ENCODE data around the gene TAS1R3.

Gene TAS1R3

DNA sequence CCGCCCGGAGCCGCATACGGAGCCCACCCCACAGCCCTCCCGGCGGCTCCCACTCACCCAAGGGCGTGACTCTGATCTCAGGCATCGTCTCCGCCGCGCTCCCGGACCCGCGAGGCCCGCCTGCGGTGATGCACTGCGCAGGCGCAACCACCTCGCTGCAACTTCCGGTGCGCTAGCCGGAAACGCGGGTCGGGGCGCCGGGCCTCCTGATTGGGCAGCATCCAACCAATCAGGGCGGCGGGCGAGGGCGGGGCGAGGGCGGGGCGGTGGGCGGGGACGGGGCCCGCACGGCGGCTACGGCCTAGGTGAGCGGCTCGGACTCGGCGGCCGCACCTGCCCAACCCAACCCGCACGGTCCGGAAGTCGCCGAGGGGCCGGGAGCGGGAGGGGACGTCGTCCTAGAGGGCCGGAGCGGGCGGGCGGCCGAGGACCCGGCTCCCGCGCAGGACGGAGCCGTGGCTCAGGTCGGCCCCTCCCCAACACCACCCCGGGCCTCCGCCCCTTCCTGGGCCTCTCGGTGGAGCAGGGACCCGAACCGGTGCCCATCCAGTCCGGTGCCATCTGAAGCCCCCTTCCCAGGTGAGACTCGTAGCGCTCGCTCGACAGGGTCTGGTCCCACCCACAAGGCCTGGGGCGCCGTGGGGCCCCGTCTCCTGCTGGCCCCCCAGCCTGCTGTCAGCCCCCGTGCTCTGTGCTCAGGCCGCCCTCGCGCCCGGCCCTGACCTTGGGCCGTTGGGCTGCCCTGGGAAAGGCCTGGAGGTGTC lies 6.4 kb upstream of the TAS1R3 start, which contains the start of the genes CPTP and INTS11:
Gene CPTP, plus strand, starts transcription at position 279 of the 764 bp plus-strand sequence. CDS start 2,109 bp downstream, outside the sequence.
Gene INTS11, minus strand, starts transcription at position 137 of the 764 bp plus-strand sequence. Its CDS starts 52 bp downstream, at position 85.
- Histone ChIP-seq H3K9ac (ENCODE audit: low read depth in 1 of 2, low read length in 2 of 2) (peak within 1 kb of the TSS; percentile 93 to 95), H3K27ac (ENCODE audit: low read depth in 2 of 2, low read length in 2 of 2) (peak within 1 kb of the TSS; percentile 91 to 93), H3K27me3 (ENCODE audit: control insufficient read depth in 2 of 2, insufficient read depth in 2 of 2, low read length in 2 of 2) (no peaks in the 10 kb centered on the region), H3K9me3 (ENCODE audit: control insufficient read depth in 2 of 2, low read length in 2 of 2) (no peaks in the 10 kb centered on the region), H3K4me3 (ENCODE audit: low read length in 2 of 2) (peak within 1 kb of the TSS; percentile 81 to 93), H3K36me3 (ENCODE audit: control insufficient read depth in 2 of 2, insufficient read depth in 2 of 2, low read length in 2 of 2) (peaks cover 7 to 10% of the 10 kb centered on the region in 2 donors), H3K4me1 (ENCODE audit: control insufficient read depth in 2 of 2, insufficient read depth in 2 of 2, low read length in 2 of 2) (peaks cover 20 to 25% of the 10 kb centered on the region in 2 donors)

DNA sequence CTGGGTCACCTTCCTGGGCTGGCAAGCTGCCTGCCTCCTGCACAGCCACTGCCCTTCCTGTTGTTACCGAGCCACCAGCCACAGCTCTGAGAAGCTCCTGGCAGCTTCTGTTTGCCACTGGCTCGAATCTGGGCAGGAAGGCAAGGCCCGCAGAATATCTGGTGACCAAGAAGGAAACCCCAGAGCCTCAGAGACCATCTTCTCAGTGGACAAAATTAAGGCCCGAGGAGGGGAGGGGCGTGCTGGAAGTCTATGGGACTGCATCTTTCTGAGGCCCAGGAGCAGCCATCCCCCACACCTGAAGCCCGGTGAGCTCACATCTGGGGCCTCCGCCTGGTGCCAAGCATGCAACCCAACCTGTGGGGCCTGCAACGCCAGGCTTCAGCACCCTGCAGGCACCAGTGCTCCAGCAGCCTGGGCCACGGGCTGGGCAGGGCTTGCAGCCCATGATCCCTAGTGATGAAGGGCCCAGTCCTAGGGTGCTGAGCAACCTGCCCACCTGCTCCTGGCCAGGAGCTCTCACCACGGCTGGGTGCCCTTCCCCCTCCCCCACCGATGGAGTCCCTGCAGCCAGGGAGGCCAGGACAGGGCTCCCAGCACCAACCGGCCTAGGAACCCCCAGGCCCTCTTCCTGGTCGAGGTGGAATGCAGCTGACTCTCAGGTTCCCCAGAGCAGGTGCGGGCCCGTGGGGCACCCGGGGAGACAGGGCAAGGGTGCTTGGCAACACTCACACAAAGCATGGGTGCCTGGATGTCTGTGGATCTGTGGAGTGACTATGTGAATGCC lies 5.6 kb upstream of the TAS1R3 start:
- Histone ChIP-seq H3K36me3 (ENCODE audit: control insufficient read depth in 2 of 2, insufficient read depth in 2 of 2, low read length in 2 of 2) (peaks cover 2 to 10% of the 10 kb centered on the region in 2 donors), H3K9me3 (ENCODE audit: control insufficient read depth in 2 of 2, low read length in 2 of 2) (no peaks in the 10 kb centered on the region), H3K9ac (ENCODE audit: low read depth in 1 of 2, low read length in 2 of 2) (peak overlapping the region; percentile 93 to 95), H3K4me3 (ENCODE audit: low read length in 2 of 2) (peak overlapping the region; percentile 81 to 93), H3K27me3 (ENCODE audit: control insufficient read depth in 2 of 2, insufficient read depth in 2 of 2, low read length in 2 of 2) (no peaks in the 10 kb centered on the region), H3K4me1 (ENCODE audit: control insufficient read depth in 2 of 2, insufficient read depth in 2 of 2, low read length in 2 of 2) (peaks cover 20 to 26% of the 10 kb centered on the region in 2 donors), H3K27ac (ENCODE audit: low read depth in 2 of 2, low read length in 2 of 2) (peak overlapping the region; percentile 91 to 93)

DNA sequence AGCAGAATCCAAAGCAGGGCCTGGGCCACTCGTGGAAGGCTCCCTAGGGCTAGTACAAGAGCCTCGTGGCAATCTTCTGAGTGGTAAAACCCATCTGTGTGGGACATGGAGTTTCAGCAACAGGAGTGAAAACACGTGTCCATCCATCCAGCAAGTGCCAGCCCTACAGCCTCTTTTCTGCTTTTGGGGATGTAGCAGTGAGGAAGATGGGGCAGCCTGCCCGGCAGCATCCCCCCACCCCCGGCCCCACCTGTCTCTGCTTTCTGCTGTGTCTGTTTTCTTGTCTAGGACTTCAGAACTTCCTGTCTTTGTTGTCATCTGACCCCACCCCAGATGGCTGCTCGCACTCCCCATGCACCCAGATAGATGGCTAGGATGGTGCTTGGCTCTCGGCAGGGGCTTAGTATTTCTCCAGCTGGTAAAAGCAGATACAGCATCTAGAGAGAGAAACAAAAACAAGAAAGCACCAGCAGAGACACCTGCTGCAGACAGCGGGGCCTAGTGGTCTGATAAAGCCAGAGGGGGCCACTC lies 4.9 kb upstream of the TAS1R3 start:
- Histone ChIP-seq H3K27ac (ENCODE audit: low read depth in 2 of 2, low read length in 2 of 2) (no peak overlapping the region), H3K4me3 (ENCODE audit: low read length in 2 of 2) (peak overlapping the region; percentile 81 to 93)

DNA sequence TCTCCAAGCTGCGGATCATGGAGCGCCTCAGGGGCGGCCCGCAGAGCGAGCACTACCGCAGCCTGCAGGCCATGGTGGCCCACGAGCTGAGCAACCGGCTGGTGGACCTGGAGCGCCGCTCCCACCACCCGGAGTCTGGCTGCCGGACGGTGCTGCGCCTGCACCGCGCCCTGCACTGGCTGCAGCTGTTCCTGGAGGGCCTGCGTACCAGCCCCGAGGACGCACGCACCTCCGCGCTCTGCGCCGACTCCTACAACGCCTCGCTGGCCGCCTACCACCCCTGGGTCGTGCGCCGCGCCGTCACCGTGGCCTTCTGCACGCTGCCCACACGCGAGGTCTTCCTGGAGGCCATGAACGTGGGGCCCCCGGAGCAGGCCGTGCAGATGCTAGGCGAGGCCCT lies 3.8 kb upstream of the TAS1R3 start:
- H3K36me3 ChIP-seq (ENCODE audit: control insufficient read depth in 2 of 2, insufficient read depth in 2 of 2, low read length in 2 of 2), result peaks cover 2 to 10% of the 10 kb centered on the region in 2 donors
- peaks cover 3 to 4% of the 10 kb centered on the region in 2 donors for H3K27me3 ChIP-seq (ENCODE audit: control insufficient read depth in 2 of 2, insufficient read depth in 2 of 2, low read length in 2 of 2)
- no peak overlapping the region for H3K9ac ChIP-seq (ENCODE audit: low read depth in 1 of 2, low read length in 2 of 2)
- no peaks in the 10 kb centered on the region for H3K9me3 ChIP-seq (ENCODE audit: control insufficient read depth in 2 of 2, low read length in 2 of 2)
- no peak overlapping the region for H3K4me3 ChIP-seq (ENCODE audit: low read length in 2 of 2)
- no peak overlapping the region for H3K27ac ChIP-seq (ENCODE audit: low read depth in 2 of 2, low read length in 2 of 2)
- peaks cover 20 to 33% of the 10 kb centered on the region in 2 donors for H3K4me1 ChIP-seq (ENCODE audit: control insufficient read depth in 2 of 2, insufficient read depth in 2 of 2, low read length in 2 of 2)

More for the DNA sequence above, 4.9 kb upstream of the TAS1R3 start:
- H3K9ac ChIP-seq (ENCODE audit: low read depth in 1 of 2, low read length in 2 of 2), result peak overlapping the region; percentile 93 to 95
- no peaks in the 10 kb centered on the region for H3K27me3 ChIP-seq (ENCODE audit: control insufficient read depth in 2 of 2, insufficient read depth in 2 of 2, low read length in 2 of 2)
- peaks cover 22 to 32% of the 10 kb centered on the region in 2 donors for H3K4me1 ChIP-seq (ENCODE audit: control insufficient read depth in 2 of 2, insufficient read depth in 2 of 2, low read length in 2 of 2)
- peaks cover 2 to 10% of the 10 kb centered on the region in 2 donors for H3K36me3 ChIP-seq (ENCODE audit: control insufficient read depth in 2 of 2, insufficient read depth in 2 of 2, low read length in 2 of 2)
- no peaks in the 10 kb centered on the region for H3K9me3 ChIP-seq (ENCODE audit: control insufficient read depth in 2 of 2, low read length in 2 of 2)

DNA sequence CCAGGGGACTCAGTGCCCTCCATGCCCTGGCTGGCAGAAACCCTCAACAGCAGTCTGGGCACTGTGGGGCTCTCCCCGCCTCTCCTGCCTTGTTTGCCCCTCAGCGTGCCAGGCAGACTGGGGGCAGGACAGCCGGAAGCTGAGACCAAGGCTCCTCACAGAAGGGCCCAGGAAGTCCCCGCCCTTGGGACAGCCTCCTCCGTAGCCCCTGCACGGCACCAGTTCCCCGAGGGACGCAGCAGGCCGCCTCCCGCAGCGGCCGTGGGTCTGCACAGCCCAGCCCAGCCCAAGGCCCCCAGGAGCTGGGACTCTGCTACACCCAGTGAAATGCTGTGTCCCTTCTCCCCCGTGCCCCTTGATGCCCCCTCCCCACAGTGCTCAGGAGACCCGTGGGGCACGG lies 2.8 kb upstream of the TAS1R3 start:
- peaks cover 2 to 10% of the 10 kb centered on the region in 2 donors for H3K36me3 ChIP-seq (ENCODE audit: control insufficient read depth in 2 of 2, insufficient read depth in 2 of 2, low read length in 2 of 2)
- no peak overlapping the region for H3K9ac ChIP-seq (ENCODE audit: low read depth in 1 of 2, low read length in 2 of 2)
- peaks cover 3 to 7% of the 10 kb centered on the region in 2 donors for H3K27me3 ChIP-seq (ENCODE audit: control insufficient read depth in 2 of 2, insufficient read depth in 2 of 2, low read length in 2 of 2)
- H3K9me3 ChIP-seq (ENCODE audit: control insufficient read depth in 2 of 2, low read length in 2 of 2), result no peaks in the 10 kb centered on the region
- no peak overlapping the region for H3K27ac ChIP-seq (ENCODE audit: low read depth in 2 of 2, low read length in 2 of 2)
- H3K4me3 ChIP-seq (ENCODE audit: low read length in 2 of 2), result no peak overlapping the region
- peaks cover 25 to 35% of the 10 kb centered on the region in 2 donors for H3K4me1 ChIP-seq (ENCODE audit: control insufficient read depth in 2 of 2, insufficient read depth in 2 of 2, low read length in 2 of 2)

DNA sequence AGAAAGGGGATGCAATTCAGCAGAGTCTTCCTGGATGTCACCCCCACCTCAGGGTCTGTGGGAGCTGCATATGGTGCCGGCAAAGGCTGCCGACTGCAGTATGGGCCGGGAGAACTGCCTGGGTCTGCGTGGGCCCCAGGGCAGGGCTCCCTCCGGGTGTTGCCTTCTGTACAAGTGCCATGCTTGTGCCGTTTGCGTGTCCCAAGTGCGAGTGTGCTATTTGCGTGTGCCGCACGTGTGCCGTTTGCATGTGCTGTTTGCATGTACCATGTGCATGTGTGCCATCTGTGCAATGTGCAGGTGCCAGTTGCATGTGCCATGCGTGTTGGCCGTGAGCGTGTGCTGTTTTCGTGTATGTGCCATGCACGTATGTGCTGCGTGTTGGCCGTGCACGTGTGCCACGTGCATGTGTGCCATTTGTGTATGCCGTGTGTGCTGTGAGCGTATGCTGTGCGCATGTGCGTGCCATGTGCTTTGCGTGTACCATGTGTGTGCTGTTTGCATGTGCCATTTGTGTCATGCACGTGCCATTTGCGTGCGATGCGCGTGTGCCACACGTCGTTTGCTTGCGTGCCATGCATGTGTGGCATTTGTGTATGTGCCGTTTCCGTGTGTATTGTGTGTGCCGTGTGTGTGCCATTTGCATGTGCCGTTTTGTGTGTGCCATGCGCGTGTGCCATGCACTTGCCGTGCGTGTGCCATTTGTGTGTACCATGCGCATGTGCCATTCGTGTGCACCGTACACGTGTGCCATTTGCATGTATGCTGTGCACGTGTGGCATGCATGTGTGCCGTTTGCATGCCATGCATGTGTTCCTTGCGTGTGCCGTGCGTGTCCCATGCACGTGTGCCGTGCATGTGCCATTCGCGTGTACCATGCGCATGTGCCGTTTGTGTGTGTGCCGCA lies 1.5 kb upstream of the TAS1R3 start:
- peaks cover 3 to 7% of the 10 kb centered on the region in 2 donors for H3K27me3 ChIP-seq (ENCODE audit: control insufficient read depth in 2 of 2, insufficient read depth in 2 of 2, low read length in 2 of 2)
- no peaks in the 10 kb centered on the region for H3K9me3 ChIP-seq (ENCODE audit: control insufficient read depth in 2 of 2, low read length in 2 of 2)
- H3K4me1 ChIP-seq (ENCODE audit: control insufficient read depth in 2 of 2, insufficient read depth in 2 of 2, low read length in 2 of 2), result peaks cover 24 to 33% of the 10 kb centered on the region in 2 donors
- no peak overlapping the region for H3K9ac ChIP-seq (ENCODE audit: low read depth in 1 of 2, low read length in 2 of 2)
- peaks cover 2 to 10% of the 10 kb centered on the region in 2 donors for H3K36me3 ChIP-seq (ENCODE audit: control insufficient read depth in 2 of 2, insufficient read depth in 2 of 2, low read length in 2 of 2)
- H3K4me3 ChIP-seq (ENCODE audit: low read length in 2 of 2), result no peak overlapping the region
- H3K27ac ChIP-seq (ENCODE audit: low read depth in 2 of 2, low read length in 2 of 2), result no peak overlapping the region

DNA sequence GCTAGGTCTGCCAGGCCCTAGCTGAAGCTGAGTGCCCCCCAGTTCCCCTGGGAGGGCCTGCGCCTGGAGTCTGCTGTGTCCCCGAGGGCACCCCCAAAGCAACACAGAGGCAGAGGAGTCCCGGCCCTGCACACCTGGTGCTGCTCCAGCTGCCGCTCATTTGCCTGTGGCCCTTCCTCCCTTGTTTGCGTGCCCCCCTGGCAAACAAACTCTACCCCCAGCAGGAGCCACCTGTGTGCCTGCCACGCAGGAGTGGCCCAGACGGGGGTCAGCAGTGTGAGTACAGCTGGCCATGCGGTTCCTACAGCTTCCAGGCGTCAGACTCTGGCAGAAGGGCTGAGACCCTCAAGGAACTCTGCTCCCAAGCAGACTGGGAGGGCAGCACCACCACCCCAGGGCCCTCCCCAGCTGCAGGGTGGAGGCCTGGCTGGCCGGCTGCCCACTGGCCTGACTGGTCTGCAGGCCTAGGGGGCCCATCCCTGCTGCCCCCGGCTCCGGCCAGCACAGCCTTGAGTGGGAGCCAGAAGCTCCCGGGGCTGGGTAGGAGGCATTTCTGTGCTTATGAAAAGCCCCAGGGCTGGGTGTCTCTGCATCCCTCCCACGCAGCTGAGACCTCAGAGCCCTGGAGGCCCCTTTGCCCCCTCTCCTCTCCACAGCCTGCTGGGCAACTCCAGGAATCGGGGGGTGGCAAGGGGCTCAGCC lies 563 bp upstream of the TAS1R3 start:
- Histone ChIP-seq H3K4me3 (ENCODE audit: low read length in 2 of 2) (peak overlapping the region in 1 of 2 donors; percentile 31), H3K27me3 (ENCODE audit: control insufficient read depth in 2 of 2, insufficient read depth in 2 of 2, low read length in 2 of 2) (peaks cover 3 to 7% of the 10 kb centered on the region in 2 donors), H3K27ac (ENCODE audit: low read depth in 2 of 2, low read length in 2 of 2) (peak overlapping the region in 1 of 2 donors; percentile 67), H3K36me3 (ENCODE audit: control insufficient read depth in 2 of 2, insufficient read depth in 2 of 2, low read length in 2 of 2) (peaks cover 2 to 10% of the 10 kb centered on the region in 2 donors), H3K9me3 (ENCODE audit: control insufficient read depth in 2 of 2, low read length in 2 of 2) (no peaks in the 10 kb centered on the region), H3K9ac (ENCODE audit: low read depth in 1 of 2, low read length in 2 of 2) (no peak overlapping the region), H3K4me1 (ENCODE audit: control insufficient read depth in 2 of 2, insufficient read depth in 2 of 2, low read length in 2 of 2) (peaks cover 21 to 28% of the 10 kb centered on the region in 2 donors)

DNA sequence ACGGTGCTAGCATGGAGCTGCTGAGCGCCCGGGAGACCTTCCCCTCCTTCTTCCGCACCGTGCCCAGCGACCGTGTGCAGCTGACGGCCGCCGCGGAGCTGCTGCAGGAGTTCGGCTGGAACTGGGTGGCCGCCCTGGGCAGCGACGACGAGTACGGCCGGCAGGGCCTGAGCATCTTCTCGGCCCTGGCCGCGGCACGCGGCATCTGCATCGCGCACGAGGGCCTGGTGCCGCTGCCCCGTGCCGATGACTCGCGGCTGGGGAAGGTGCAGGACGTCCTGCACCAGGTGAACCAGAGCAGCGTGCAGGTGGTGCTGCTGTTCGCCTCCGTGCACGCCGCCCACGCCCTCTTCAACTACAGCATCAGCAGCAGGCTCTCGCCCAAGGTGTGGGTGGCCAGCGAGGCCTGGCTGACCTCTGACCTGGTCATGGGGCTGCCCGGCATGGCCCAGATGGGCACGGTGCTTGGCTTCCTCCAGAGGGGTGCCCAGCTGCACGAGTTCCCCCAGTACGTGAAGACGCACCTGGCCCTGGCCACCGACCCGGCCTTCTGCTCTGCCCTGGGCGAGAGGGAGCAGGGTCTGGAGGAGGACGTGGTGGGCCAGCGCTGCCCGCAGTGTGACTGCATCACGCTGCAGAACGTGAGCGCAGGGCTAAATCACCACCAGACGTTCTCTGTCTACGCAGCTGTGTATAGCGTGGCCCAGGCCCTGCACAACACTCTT lies 1.1 kb downstream of the TAS1R3 start:
- Histone ChIP-seq H3K27ac (ENCODE audit: low read depth in 2 of 2, low read length in 2 of 2) (no peak overlapping the region), H3K9me3 (ENCODE audit: control insufficient read depth in 2 of 2, low read length in 2 of 2) (no peaks in the 10 kb centered on the region), H3K27me3 (ENCODE audit: control insufficient read depth in 2 of 2, insufficient read depth in 2 of 2, low read length in 2 of 2) (peaks cover 3 to 7% of the 10 kb centered on the region in 2 donors), H3K9ac (ENCODE audit: low read depth in 1 of 2, low read length in 2 of 2) (no peak overlapping the region), H3K4me1 (ENCODE audit: control insufficient read depth in 2 of 2, insufficient read depth in 2 of 2, low read length in 2 of 2) (peaks cover 10 to 20% of the 10 kb centered on the region in 2 donors), H3K4me3 (ENCODE audit: low read length in 2 of 2) (no peak overlapping the region), H3K36me3 (ENCODE audit: control insufficient read depth in 2 of 2, insufficient read depth in 2 of 2, low read length in 2 of 2) (peaks cover 2 to 6% of the 10 kb centered on the region in 2 donors)

Measured in mucosa of rectum (tissue), 2 donors.